Muscle of leg (tissue), 11 donors: ENCODE results near the gene EXOC6B. TPM values are rescaled to one million over a fixed set of nuclear protein-coding genes. Genes with fewer than 3 reads are reported as not detected.
A peak's percentile ranks its signal among the peaks of the same experiment; 100 is the strongest.

Experiments
- DNase-seq: peaks from one replicate; pipeline ENCODE4 v3.0.0; 2013
- H3K27ac ChIP-seq: one replicate; pipeline ENCODE4 v1.5.1; 2013; ENCODE audit warnings: mild to moderate bottlenecking, low read length, control low read depth
- H3K27me3 ChIP-seq: one replicate; pipeline ENCODE4 v1.6.1; 2013; ENCODE audit warnings: low read length; ENCODE audit not compliant: control insufficient read depth, insufficient read depth
- H3K36me3 ChIP-seq: one replicate; pipeline ENCODE4 v1.6.1; 2013; ENCODE audit warnings: low read length; ENCODE audit not compliant: control insufficient read depth, insufficient read depth
- H3K4me1 ChIP-seq: one replicate; pipeline ENCODE4 v1.6.1; 2013; ENCODE audit warnings: low read length; ENCODE audit not compliant: control insufficient read depth, insufficient read depth
- H3K4me3 ChIP-seq: one replicate; pipeline ENCODE4 v1.5.1; 2013; ENCODE audit warnings: low read length, control low read depth
- H3K9me3 ChIP-seq: replicated peaks from 2 replicates; pipeline ENCODE4 v1.6.1; 2013; ENCODE audit warnings: low read depth, low read length; ENCODE audit not compliant: control insufficient read depth
- WGBS: methylation state at CpG from one replicate; pipeline ENCODE4 v1.1.5; 2013; ENCODE audit warnings: missing lambda C conversion rate; ENCODE audit not compliant: insufficient coverage; 5-methylcytosine and 5-hydroxymethylcytosine counted together
- polyA plus RNA-seq, 8 donors: library from polyadenylated mRNA; unstranded; fragments of 120-200 nt; gene quantifications; one replicate each; pipeline versions ENCODE4 v1.2.1 to v1.2.3, GENCODE V29; 2013; ENCODE audit warnings: inconsistent platforms in 1 of 8, low replicate concordance in 1 of 8; ENCODE audit not compliant: insufficient read length in 8 of 8, insufficient read depth in 1 of 8
- total RNA-seq: library from RNA; stranded (reverse); fragments of 120-200 nt; gene quantifications from one replicate; pipeline ENCODE4 v1.2.4, GENCODE V29; 2013

The EXOC6B gene
- total and polyA plus RNA-seq, 9 donors, result 8.5 to 17.1 (median 10.8) TPM

DNA sequence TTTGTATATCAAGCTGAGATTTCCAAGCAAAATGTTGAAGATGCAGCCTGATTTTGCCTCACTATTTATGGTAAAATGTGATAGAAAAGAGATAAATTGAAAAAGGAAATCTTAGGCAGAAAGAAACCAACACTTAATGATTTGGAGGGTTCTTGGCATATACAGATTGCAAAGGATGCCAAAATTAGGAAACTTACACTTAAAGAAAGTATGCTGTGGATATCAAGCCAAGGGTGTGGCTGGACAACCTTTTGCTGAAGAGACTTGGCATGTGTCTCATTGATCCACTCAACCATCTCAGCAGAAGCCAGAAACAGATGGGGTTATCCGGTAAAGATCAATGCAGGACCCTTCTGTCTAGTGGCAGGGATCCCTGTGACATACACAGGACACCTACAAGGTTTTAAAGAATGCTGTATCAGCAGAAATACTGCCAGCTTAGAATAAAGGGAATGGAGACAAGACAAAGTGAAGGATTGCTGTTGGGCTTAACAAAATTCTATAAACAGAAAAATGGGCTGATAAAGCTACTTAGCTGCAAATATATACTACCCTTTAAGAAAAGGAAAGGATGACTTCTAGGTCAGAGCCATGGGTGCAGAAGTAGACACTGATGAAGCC is 570.9 kb downstream of the EXOC6B start:
- Histone ChIP-seq H3K27me3 (no peaks in the 10 kb centered on the region), H3K27ac (no peak overlapping the region), H3K9me3 (no peaks in the 10 kb centered on the region), H3K36me3 (no peaks in the 10 kb centered on the region), H3K4me1 (no peaks in the 10 kb centered on the region), H3K4me3 (no peak overlapping the region)
- WGBS, result 20% methylated on average over 1 of the region's 1 CpG
- DNase-seq, result no peak

- Histone ChIP-seq H3K4me3 (no peak overlapping the region), H3K27me3 (no peaks in the 10 kb centered on the region), H3K36me3 (no peaks in the 10 kb centered on the region), H3K9me3 (no peaks in the 10 kb centered on the region), H3K27ac (no peak overlapping the region), H3K4me1 (no peaks in the 10 kb centered on the region)
- DNase-seq, result no peak
Observed at GRCh38 chr2:72238311-72238710, 587.5 kb downstream of the EXOC6B start.

DNA sequence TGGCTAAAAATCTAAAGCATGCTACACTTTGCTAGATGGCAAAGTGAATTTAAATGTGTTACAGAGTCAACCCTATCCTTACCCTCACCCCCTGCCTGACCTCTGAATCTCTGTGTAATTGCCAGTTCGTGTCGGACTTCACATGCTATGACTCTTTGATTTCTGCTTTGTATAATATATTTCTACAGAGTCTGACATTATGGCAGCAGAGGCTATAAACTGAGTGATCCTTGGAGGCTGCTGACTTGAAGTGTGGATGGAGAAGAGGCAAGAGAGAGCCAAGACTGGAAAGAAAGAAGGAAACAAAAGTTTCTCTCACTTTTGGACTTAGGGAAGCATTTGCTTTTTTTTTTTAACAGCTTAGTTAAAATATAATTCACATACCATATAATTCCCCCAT is 588.3 kb downstream of the EXOC6B start:
- peak; percentile 45 for DNase-seq
- no CpG with 5 or more reads among the region's 2 CpGs for WGBS
- Histone ChIP-seq H3K27ac (no peak overlapping the region), H3K4me1 (no peaks in the 10 kb centered on the region), H3K4me3 (no peak overlapping the region), H3K36me3 (no peaks in the 10 kb centered on the region), H3K27me3 (no peaks in the 10 kb centered on the region), H3K9me3 (no peaks in the 10 kb centered on the region)

DNA sequence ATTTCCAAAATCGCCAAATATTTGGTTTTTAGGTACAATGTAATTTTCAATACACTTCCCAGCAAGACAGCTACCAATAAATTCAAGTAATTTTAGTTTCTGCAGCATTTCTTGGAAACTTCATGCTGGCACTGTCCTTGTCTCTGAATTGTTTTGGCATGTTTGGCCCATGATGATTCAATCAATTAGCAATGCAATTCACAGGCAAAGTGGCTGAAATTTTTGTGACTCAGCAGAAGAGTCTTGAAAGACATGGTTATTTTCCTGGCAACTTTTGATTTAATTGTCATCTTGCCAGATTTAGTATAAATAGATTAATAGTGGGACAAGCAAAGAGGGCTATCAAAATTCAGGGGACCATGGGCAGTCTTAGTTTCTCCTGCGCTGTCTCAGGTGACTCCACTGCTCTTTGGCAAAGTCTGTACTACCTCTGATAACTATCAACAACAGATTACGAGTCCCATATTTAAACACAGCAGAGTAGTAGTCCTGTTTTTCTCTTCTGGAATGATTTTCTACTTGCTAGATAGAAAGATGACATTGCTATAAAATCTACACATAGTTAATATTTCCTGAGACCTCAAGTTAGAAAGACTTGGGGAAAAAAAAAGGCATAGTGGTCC is 589.3 kb downstream of the EXOC6B start:
- no peaks in the 10 kb centered on the region for H3K4me1 ChIP-seq
- H3K9me3 ChIP-seq, result no peaks in the 10 kb centered on the region
- DNase-seq, result peak; percentile 65
- H3K27me3 ChIP-seq, result no peaks in the 10 kb centered on the region
- 60% methylated on average over 1 of the region's 3 CpGs for WGBS
- H3K36me3 ChIP-seq, result no peaks in the 10 kb centered on the region
- H3K27ac ChIP-seq, result no peak overlapping the region
- no peak overlapping the region for H3K4me3 ChIP-seq

DNA sequence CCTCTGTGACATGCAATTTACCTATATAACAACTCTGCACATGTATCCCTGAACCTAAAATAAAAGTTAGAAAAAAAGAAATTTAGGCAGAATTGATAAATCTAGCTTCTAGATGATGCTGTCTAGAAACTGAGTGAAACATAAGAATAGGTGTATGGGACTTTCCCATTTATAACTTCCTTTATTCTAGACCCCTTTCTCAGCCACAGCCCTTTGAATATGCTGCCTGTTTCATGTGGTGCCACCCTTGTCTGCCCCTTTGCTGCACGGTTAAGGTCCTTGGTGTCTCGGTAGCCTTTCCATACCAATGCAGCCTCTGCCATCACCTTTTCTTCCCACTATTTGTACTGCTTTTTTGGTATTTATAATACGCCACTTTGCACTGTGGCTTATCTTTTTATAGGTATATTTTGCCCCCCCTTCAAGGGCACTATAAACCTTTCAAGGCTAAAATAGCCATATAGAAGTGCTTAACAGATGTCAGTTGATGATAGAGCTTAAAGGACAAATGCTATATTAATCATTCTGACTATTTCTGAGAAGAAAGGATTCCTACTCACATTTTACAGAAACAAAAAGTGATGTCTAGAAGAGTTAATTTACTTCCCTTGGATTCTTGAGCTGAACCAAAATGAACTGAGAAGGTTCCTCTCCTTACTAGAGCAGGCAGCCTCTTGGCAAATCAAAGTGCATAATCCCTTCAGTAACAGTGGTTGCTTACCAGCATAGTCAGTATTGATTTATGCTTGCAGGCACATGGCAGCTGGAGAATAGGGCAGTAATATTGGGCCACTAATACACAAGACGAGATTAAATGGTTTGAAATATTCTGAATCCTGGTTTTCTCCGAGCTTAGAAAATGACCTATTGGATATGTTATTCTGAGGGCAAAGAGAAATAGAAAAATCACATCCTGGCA is 590.1 kb downstream of the EXOC6B start:
- Histone ChIP-seq H3K4me3 (no peak overlapping the region), H3K4me1 (no peaks in the 10 kb centered on the region), H3K36me3 (no peaks in the 10 kb centered on the region), H3K27ac (no peak overlapping the region), H3K27me3 (no peaks in the 10 kb centered on the region), H3K9me3 (no peaks in the 10 kb centered on the region)
- DNase-seq, result no peak
- no CpG with 5 or more reads among the region's 5 CpGs for WGBS

DNA sequence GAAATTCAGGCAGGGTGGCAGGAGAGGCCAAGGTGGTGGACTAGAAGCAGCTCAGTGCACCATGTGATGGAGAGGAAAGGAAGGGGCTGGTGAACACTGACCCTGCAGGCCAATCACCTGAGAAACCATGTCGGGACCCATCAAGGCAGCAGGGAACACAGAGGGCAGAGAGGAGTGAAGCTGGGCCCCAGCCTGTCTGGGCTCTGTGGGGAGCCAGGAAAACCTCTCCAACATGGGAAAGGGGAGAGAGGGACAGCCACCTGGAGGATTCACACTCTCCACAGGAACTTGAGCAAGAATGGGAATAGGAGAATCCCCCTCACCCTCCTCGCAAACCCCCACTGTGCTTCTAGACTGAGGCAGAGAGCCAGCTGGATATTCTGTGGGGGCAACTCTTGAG is 592.6 kb downstream of the EXOC6B start:
- Histone ChIP-seq H3K4me3 (no peak overlapping the region), H3K36me3 (no peaks in the 10 kb centered on the region), H3K4me1 (no peaks in the 10 kb centered on the region), H3K27ac (no peak overlapping the region), H3K9me3 (no peaks in the 10 kb centered on the region), H3K27me3 (no peaks in the 10 kb centered on the region)
- no peak for DNase-seq
- no CpG with 5 or more reads among the region's 2 CpGs for WGBS

DNA sequence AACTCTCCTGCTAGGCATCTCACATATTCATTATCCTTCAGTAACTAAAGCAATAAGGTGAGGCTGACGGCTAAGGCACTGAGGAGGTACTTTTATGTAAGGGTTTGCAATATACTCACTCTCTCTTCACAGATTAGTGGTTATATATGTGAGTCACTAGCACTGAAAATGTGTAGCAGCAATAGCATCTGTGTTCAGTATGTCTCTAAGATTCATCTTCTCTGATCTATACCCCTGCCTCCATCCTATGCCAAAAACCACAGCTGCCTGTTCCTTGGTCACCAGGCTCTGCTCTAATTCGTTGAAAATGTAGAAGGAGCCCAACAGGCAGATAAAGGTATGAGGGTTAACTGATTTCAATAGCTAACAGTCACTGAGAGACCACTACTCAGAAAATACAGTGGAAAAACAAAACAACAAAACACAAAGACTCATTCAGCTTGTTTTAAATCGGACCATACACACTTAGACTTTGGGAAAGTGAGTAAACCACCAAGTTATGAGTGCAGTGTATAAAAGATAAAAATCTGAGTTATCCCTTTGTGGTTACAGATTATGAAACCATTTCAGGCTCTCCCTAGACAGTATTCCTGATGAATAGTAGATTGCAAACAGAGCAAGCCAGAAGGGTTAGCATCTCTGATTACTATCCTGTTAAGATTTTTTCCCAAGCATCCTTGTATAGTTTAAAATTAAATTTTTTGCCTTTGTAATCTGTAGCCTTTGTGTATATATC is 602.8 kb downstream of the EXOC6B start:
- H3K27ac ChIP-seq, result no peak overlapping the region
- no peak overlapping the region for H3K4me3 ChIP-seq
- no peaks in the 10 kb centered on the region for H3K4me1 ChIP-seq
- no CpG with 5 or more reads among the region's 3 CpGs for WGBS
- no peaks in the 10 kb centered on the region for H3K27me3 ChIP-seq
- H3K36me3 ChIP-seq, result no peaks in the 10 kb centered on the region
- no peaks in the 10 kb centered on the region for H3K9me3 ChIP-seq
- peak; percentile 69 for DNase-seq

DNA sequence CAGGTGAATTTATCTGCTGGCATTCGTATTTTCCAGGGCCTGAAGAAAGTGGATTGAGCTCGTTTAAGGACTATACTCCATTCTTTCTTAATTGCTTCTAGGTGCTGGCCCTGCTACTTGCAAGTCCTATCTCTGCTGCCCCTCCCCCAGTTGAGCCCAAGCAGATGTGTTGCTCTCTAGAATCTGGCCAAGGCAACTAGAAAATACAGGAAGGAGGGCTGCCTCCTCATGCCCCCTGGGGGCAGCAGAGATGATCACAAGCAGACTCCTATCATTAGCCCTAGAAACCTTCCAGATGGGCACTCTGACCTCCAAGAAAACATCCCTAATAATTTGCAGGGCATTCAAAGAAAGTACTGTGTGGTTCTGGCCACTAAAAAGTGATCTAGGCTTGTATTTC is 605.7 kb downstream of the EXOC6B start:
- H3K27ac ChIP-seq, result no peak overlapping the region
- no peaks in the 10 kb centered on the region for H3K27me3 ChIP-seq
- DNase-seq, result no peak
- no peaks in the 10 kb centered on the region for H3K9me3 ChIP-seq
- no CpG with 5 or more reads among the region's 2 CpGs for WGBS
- H3K4me1 ChIP-seq, result no peaks in the 10 kb centered on the region
- H3K4me3 ChIP-seq, result no peak overlapping the region
- H3K36me3 ChIP-seq, result no peaks in the 10 kb centered on the region

GRCh38 chr2:72214429-72215143 is 611.2 kb downstream of the EXOC6B start:
- Histone ChIP-seq H3K4me1 (no peaks in the 10 kb centered on the region), H3K9me3 (no peaks in the 10 kb centered on the region), H3K4me3 (no peak overlapping the region), H3K27me3 (no peaks in the 10 kb centered on the region), H3K36me3 (no peaks in the 10 kb centered on the region), H3K27ac (no peak overlapping the region)
- 80% methylated on average over 1 of the region's 4 CpGs for WGBS
- no peak for DNase-seq
